Measurements from ENCODE around the gene APOL6. TPM values are rescaled to one million over a fixed set of nuclear protein-coding genes. Genes with fewer than 3 reads are reported as not detected.
"Not testable (repeated sequence)": the region's sequence is repeated elsewhere in the genome, so short reads cannot be mapped to it uniquely, and the experiment has no call there.

APOL6 gene
- total RNA-seq, 1 experiment from 2014 or later, result 5.6 TPM

DNA sequence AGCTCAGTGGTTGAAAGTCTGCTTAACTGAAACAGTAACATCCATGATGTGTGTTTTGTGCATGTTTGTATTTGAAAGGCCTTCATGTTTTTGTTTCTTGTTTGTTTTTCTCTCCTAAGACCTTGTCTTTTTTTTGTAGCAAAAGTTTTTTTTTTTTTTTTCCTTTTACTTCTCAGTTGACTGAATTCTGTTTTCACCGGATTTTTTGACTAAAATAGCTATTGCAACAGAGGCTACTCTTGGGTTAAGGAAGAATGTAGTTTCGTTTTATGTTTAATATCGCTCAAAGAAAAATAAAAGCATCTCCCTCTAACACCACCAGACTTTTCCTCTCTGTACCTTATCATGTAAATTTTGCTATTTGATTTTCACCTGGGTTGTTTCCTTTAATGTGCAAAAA lies 15.1 kb downstream of the APOL6 start:
- Histone ChIP-seq H3K4me3 (no peak overlapping the region), H3K4me1 (peaks cover 2% of the 10 kb centered on the region; the same call in 1 of the 2 replicates)
- DNase-seq, result no peak

DNA sequence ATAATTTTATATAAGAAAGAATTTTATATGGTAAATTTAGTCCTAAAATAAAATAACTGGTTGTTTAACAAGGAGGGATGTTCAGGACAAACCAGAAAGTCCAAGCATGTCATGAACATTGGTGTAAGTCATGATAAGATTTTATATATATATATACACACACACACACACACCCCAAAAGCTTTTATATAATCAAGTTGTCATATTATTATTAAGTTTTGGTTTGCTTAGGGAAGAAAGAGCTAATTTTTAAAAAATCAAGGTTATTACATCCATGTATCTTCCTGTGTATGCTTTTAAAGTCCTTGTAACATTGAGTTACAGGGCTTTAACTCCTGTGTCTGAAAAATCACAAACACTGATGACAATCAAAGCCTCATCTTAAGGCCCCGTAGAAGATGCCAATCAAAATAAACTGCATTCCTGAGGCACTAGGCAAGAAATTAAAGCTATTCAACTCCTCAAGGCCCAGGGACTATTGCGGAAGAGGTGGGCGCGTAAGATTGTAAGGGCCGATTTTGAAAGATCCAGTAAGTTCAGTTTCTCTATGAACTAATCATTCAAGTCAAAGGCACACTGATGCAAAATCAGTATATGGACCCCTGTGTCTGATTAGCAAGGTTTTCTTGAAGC lies 16.8 kb downstream of the APOL6 start:
- DNase-seq, result no peak
- Histone ChIP-seq H3K4me1 (peaks cover 2% of the 10 kb centered on the region; the same call in 1 of the 2 replicates), H3K27me3 (no peaks in the 10 kb centered on the region), H3K27ac (no peak overlapping the region), H3K36me3 (no peaks in the 10 kb centered on the region), H3K9me3 (replicated peaks) (peaks cover 9% of the 10 kb centered on the region), H3K4me3 (no peak overlapping the region)

More for the DNA sequence above, 15.1 kb downstream of the APOL6 start:
- Histone ChIP-seq H3K27ac (no peak overlapping the region), H3K36me3 (no peaks in the 10 kb centered on the region), H3K27me3 (no peaks in the 10 kb centered on the region), H3K9me3 (replicated peaks) (peaks cover 9% of the 10 kb centered on the region)

DNA sequence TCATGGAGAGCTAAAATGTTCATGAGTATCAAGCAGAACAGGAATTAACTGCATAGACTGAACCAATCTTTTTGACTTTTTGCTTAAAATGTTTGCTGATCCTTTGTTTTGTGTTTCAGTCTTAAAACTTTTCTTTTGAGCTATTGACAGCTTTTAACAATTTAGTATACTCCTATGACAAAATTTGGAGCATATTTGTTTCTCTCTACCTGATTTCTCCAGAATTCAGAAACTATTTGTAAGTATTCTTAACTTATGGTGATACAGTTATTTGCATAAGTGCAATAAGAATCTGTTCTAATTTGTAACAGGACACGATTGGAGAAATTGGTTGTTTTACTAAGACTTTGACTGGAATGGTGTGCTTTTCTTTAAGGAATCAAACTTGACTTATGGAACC lies 18.5 kb downstream of the APOL6 start:
- not testable (repeated sequence) for H3K4me1 ChIP-seq; DNase-seq; H3K27me3 ChIP-seq; H3K4me3 ChIP-seq; H3K36me3 ChIP-seq; H3K9me3 ChIP-seq (replicated peaks); H3K27ac ChIP-seq

DNA sequence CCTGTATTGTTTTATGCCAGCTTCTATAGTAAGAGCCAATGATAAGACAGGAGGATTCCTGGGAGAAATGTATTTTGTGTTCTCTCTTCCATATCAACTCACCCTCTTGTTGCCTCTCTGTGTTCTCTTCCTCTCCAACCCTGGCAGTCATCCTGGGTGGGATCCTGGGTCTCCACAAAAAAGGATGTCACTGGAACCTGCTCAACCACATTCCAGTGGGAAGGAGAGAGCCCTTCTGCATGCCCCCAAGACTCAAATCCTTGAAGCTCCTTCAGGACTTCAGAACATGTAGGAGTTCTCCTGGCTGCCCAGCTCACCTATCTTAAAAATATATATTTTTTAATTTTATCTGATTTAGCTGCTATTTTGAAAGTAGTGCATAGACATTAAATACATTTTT lies 26.1 kb downstream of the APOL6 start:
- Histone ChIP-seq H3K4me1 (no peaks in the 10 kb centered on the region), H3K4me3 (no peak overlapping the region)
- DNase-seq, result no peak

DNA sequence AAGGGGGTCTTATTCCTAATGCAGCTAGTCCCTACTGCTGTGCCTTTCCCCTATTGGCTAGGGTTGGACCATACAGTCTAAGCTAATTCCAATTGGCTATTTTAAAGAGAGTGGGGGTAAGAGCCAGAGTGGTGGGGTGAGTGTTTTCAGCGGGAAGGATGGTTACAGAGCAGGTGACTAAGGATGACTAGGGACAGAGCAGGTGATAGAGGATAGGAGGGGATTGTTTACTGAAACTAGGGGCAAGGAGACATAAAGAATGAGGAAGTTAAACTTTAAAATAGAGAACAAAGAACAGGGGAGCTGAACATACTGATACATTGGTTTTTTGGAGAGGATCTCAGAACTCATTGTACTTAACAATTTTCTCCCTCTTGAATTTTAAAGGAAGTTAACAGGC lies 27.8 kb downstream of the APOL6 start:
- DNase-seq; H3K27me3 ChIP-seq; H3K36me3 ChIP-seq; H3K4me1 ChIP-seq; H3K27ac ChIP-seq; H3K9me3 ChIP-seq (replicated peaks); H3K4me3 ChIP-seq: not testable (repeated sequence)

More for the DNA sequence above, 26.1 kb downstream of the APOL6 start:
- Histone ChIP-seq H3K27ac (no peak overlapping the region), H3K27me3 (no peaks in the 10 kb centered on the region), H3K36me3 (no peaks in the 10 kb centered on the region), H3K9me3 (replicated peaks) (no peaks in the 10 kb centered on the region)

DNA sequence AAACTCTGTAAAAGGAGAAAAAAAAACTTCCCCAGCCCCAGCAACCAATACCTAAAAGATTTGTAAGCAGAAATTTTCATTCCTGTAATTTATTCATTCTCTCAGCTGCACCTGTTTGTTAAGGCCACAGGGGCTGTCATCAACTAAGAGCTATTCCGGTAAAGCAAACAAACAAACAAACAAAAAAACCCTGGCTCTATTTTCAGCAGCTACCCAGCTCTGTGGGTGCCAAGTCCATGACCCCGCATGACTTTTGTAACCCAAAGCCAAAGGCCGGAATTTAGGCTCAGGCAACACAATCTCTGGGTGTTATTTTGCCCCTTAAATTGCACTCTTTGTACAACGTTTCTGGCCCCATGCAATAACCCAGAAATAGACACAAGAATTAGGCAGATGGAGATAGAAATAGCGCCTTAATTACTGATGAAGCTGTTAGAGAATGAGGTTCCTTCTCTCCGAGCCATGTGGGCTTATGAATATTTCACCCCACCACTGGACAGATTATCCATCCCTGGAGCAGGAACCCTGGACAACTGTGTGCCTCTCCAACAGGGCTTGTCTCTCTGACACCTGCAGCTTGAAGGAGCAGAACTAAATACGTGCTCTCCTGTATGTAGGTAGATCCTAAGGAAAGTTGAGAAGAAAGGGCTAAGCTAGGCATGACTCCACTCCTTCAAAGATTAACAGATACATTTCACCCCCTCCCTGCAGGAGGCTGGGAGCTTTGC lies 29.4 kb downstream of the APOL6 start:
- Histone ChIP-seq H3K36me3 (no peaks in the 10 kb centered on the region), H3K27ac (no peak overlapping the region)
- peak in 1 of 2 experiments; percentile 2 for DNase-seq

DNA sequence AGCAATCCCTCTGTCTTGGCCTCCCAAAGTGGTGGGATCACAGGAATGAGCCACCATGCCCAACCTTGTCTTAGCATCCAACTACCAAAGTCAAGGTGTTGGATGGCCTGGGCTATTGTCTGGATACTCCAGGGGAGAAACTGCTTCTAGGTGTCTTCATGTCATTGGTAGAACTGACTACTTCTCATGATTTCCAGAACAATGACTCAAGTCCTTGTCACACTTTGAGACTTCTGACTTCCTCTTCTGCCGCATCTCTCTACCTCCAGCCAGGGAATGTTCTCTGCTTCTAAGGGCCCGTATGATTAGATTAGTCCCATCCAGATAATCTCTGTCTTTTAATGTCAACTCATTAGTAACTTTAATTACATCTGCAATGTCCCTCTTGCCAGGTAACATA lies 30.6 kb downstream of the APOL6 start:
- H3K27me3 ChIP-seq, result no peaks in the 10 kb centered on the region
- H3K4me1 ChIP-seq, result no peaks in the 10 kb centered on the region
- H3K9me3 ChIP-seq (replicated peaks), result no peaks in the 10 kb centered on the region
- no peak overlapping the region for H3K27ac ChIP-seq
- H3K36me3 ChIP-seq, result no peaks in the 10 kb centered on the region
- DNase-seq, result no peak
- no peak overlapping the region for H3K4me3 ChIP-seq

More for the DNA sequence above, 29.4 kb downstream of the APOL6 start:
- no peaks in the 10 kb centered on the region for H3K27me3 ChIP-seq
- H3K4me1 ChIP-seq, result no peaks in the 10 kb centered on the region
- H3K9me3 ChIP-seq (replicated peaks), result no peaks in the 10 kb centered on the region
- H3K4me3 ChIP-seq, result no peak overlapping the region

DNA sequence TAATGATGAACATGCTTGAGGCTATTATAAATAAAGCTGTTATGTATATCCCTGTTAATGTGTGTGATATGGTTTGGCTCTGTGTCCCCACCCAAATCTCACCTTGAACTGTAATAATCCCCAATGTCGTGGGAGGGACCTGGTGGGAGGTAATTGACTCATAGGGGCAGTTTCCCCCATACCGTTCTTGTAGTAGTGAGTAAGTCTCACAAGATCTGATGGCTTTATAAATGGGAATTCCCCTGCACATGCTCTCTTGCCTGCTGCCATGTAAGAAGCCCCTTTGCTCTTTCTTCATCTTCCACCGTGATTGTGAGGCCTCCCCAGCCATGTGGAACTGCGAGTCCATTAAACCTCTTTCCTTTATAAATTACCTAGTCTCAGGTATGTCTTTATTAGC lies 31.2 kb downstream of the APOL6 start:
- H3K9me3 ChIP-seq (replicated peaks), result not testable (repeated sequence)

DNA sequence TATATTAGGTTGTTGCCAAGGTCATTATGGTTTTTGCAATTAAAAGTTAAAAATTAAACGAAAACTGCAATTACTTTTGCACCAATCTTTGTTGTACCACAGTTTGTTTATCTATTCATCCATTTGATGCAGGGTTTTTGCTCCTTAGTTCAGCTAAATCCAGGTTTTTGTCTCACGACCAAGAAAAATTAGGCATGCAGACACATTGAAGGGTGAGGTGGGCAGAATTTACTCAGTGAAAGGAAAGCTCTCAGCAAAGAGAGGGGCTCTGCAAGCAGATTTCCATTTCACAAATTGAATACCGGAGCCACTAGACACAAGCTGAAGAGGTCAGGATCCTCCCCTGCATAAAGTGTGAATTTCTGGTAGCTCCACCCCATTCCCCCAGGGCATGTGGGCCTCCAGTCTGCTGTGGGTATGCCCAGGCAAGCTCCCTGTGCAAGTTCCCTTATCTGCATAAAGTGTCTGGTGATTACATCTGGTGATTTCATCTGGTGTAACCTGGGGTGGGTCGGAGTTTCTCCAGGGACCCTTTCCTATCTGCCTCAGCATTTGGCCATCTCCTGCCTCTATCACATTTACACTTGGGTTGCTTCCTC lies 33.3 kb downstream of the APOL6 start:
- no peak overlapping the region for H3K4me3 ChIP-seq

More for the DNA sequence above, 31.2 kb downstream of the APOL6 start:
- not testable (repeated sequence) for H3K4me1 ChIP-seq, H3K27ac ChIP-seq, H3K36me3 ChIP-seq, DNase-seq, H3K27me3 ChIP-seq, H3K4me3 ChIP-seq

DNA sequence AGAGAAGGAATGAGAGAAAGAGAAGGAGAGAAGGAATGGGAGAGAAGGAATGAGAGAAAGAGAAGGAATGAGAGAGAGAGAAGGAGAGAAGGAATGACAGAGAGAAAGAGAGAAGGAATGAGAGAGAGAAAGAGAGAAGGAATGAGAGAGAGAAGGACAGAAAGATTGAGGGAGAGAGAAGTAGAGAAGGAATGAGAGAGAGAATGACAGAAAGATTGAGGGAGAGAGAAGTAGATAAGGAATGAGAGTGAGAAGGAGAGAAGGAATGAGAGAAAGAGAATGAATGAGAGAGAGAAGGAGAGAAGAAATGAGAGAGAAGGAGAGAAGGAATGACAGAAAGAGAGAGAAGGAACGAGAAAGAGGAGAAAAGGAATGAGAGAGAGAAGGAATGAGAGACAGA lies 35.3 kb downstream of the APOL6 start:
- no peak for DNase-seq
- no peak overlapping the region for H3K4me3 ChIP-seq
- no peaks in the 10 kb centered on the region for H3K9me3 ChIP-seq (replicated peaks)
- H3K4me1 ChIP-seq, result no peaks in the 10 kb centered on the region
- no peaks in the 10 kb centered on the region for H3K27me3 ChIP-seq
- H3K27ac ChIP-seq, result no peak overlapping the region
- H3K36me3 ChIP-seq, result no peaks in the 10 kb centered on the region

More for the DNA sequence above, 33.3 kb downstream of the APOL6 start:
- no peaks in the 10 kb centered on the region for H3K36me3 ChIP-seq
- H3K27me3 ChIP-seq, result no peaks in the 10 kb centered on the region
- no peak overlapping the region for H3K27ac ChIP-seq
- no peaks in the 10 kb centered on the region for H3K9me3 ChIP-seq (replicated peaks)
- H3K4me1 ChIP-seq, result no peaks in the 10 kb centered on the region
- DNase-seq, result no peak

DNA sequence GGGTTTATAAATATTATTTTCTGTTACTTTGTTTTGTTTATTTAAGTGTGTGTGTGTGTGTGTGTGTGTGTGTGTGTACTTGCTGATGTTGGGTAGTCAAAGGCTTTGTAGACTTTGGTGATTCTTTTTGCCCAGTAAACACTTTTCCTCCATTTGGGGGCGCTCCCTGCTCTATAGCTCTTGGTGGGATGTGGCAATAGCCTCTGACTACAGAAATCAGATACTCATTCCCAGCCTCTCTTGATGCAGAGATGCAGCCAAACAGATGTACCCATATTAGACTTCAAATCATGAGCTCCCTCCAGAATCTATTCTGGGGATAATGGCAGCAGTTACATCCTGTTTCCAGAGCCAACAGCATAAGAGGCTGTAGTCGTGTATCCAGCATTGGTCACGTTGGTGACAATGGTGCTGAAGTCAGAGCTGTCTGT lies 36.0 kb downstream of the APOL6 start:
- DNase-seq, result peak; percentile 37 to 63

DNA sequence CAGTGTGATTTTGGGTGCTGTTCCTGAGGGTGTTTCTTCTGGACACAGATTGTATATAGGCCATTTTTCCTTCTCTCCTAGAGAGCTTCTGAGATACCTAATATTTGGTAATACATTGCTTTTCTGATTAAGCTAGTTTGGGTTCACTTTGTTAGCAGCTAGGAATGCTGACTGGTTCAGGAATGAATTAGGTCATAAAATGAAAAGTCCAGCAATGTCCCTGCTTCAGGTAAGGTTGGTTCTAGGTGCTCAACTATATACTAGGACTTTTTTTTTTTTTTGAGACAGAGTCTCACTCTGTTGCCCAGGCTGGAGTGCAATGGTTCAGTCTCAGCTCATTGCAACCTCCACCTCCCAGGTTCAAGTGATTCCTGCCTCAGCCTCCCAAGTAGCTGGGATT lies 36.5 kb downstream of the APOL6 start:
- no peak overlapping the region for H3K27ac ChIP-seq
- H3K4me1 ChIP-seq, result no peaks in the 10 kb centered on the region
- DNase-seq, result no peak
- no peaks in the 10 kb centered on the region for H3K27me3 ChIP-seq
- H3K36me3 ChIP-seq, result no peaks in the 10 kb centered on the region
- no peaks in the 10 kb centered on the region for H3K9me3 ChIP-seq (replicated peaks)
- no peak overlapping the region for H3K4me3 ChIP-seq

More for the DNA sequence above, 36.0 kb downstream of the APOL6 start:
- no peak overlapping the region for H3K27ac ChIP-seq
- no peaks in the 10 kb centered on the region for H3K9me3 ChIP-seq (replicated peaks)
- H3K36me3 ChIP-seq, result no peaks in the 10 kb centered on the region
- H3K4me1 ChIP-seq, result no peaks in the 10 kb centered on the region
- H3K4me3 ChIP-seq, result no peak overlapping the region
- H3K27me3 ChIP-seq, result no peaks in the 10 kb centered on the region

DNA sequence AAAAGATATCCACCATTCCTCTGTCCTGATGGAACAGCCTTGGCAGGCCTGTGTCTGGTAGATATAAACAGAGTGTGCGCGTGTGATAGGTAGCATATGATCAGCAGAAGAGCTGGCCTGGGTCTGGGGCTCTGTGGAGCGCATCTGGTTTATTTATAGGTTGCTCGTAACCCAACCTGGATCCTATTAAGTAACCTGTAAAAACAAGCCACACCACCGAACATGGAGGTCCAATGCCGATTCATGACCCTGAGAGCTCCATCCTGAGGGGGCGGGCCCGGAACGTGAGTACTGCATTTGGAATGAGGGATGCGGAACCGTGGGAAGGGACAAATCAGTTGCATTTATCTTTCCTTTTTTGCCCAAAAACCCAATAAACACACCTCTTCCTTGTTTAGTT lies 37.5 kb downstream of the APOL6 start:
- Histone ChIP-seq H3K4me3 (no peak overlapping the region), H3K4me1 (no peaks in the 10 kb centered on the region), H3K9me3 (replicated peaks) (no peaks in the 10 kb centered on the region)

DNA sequence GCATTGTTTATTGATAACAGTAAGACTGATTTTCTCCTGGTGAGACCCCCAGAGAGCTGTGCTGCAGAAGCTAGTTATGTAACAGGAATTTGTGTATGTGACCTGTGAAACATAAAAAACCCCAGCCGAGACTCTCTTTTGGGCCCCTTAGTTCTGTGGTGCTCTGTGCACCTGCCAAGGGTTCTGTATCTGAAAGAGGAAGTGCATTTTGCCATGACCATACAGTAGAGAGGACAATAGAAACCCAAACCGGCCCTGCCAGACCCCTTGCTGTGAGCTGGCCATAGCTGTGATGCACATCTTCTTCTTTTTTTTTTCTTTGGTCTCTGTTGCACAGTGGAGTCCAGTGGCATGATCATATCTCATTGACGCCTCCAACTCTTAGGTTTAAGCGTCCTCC lies 38.1 kb downstream of the APOL6 start:
- H3K9me3 ChIP-seq (replicated peaks), result no peaks in the 10 kb centered on the region
- no peak for DNase-seq
- no peak overlapping the region for H3K4me3 ChIP-seq
- no peaks in the 10 kb centered on the region for H3K27me3 ChIP-seq
- H3K36me3 ChIP-seq, result no peaks in the 10 kb centered on the region
- no peaks in the 10 kb centered on the region for H3K4me1 ChIP-seq
- no peak overlapping the region for H3K27ac ChIP-seq

More for the DNA sequence above, 37.5 kb downstream of the APOL6 start:
- no peak for DNase-seq
- H3K27me3 ChIP-seq, result no peaks in the 10 kb centered on the region
- H3K36me3 ChIP-seq, result no peaks in the 10 kb centered on the region
- no peak overlapping the region for H3K27ac ChIP-seq

DNA sequence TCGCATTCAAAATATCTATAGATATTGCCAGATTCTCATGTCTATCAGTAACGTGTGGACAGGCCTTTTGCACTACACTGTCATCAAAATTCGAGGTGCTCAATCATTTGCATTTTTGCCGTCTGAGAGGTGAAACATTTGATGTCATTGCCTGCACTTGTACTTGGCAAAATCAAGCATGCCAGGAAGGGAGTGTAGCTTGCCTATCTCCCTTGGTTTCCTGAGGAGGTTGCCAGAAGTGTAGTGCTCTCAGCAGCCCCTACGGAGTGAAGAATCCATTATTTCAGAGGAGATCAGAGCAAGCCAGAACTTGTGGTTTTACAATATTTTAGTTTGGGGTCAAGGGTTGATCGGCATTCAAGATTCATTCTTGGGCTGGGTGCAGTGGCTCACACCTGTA lies 39.2 kb downstream of the APOL6 start:
- Histone ChIP-seq H3K4me3 (no peak overlapping the region), H3K9me3 (replicated peaks) (no peaks in the 10 kb centered on the region), H3K4me1 (no peaks in the 10 kb centered on the region), H3K36me3 (no peaks in the 10 kb centered on the region), H3K27me3 (no peaks in the 10 kb centered on the region), H3K27ac (no peak overlapping the region)
- DNase-seq, result no peak
